Fibroblast of lung (primary cell): Measurements from ENCODE around the gene AKT1S1.

Experiments used
- EZH2 ChIP-seq: IDR thresholded peaks from 2 replicates; pipeline ENCODE4 v1.5.1; 2012; ENCODE audit warnings: low read length, control low read depth, mild to moderate bottlenecking; ENCODE audit errors: missing control alignments
- TF ChIP-seq, protein P1 (sequence below), 2 donors: IDR thresholded peaks in 1 of 2; conservative IDR thresholded peaks in 1 of 2; 1 replicate in 1 of 2; 2 replicates in 1 of 2; pipeline ENCODE4 v1.5.1; 2011 to 2012; ENCODE audit warnings: low read length in 2 of 2, control low read depth in 1 of 2, inconsistent platforms in 1 of 2, low read depth in 1 of 2, mild to moderate bottlenecking in 1 of 2

DNA sequence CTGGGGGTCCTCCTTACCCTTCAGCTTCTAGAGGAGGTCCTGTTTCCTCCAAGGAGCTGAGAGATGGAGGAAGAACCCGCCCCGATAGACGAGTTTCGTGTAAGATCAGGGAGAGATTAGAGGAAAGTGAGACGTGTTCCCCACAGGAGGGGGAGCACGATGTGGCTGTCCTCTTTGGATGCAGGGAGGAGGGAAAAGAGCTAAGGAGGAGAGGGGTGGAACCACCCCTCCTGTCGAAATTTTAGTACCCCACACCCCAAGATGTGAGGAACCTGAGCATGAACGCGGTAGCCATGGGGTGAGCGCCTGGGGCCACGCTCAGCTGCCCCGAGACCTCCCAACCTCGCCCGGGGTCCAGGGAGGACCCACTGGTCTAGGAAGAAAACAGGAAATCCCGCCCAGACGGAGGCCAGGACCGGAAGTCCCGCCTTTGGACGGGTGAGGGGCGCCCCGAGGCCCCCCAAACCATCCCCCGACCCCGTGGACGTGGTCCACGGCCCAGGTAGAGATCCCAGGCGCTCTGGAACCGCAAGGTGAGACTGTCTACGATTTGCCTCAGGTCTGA is 1.2 kb downstream of the AKT1S1 start:
- TF ChIP-seq, protein P1, sequence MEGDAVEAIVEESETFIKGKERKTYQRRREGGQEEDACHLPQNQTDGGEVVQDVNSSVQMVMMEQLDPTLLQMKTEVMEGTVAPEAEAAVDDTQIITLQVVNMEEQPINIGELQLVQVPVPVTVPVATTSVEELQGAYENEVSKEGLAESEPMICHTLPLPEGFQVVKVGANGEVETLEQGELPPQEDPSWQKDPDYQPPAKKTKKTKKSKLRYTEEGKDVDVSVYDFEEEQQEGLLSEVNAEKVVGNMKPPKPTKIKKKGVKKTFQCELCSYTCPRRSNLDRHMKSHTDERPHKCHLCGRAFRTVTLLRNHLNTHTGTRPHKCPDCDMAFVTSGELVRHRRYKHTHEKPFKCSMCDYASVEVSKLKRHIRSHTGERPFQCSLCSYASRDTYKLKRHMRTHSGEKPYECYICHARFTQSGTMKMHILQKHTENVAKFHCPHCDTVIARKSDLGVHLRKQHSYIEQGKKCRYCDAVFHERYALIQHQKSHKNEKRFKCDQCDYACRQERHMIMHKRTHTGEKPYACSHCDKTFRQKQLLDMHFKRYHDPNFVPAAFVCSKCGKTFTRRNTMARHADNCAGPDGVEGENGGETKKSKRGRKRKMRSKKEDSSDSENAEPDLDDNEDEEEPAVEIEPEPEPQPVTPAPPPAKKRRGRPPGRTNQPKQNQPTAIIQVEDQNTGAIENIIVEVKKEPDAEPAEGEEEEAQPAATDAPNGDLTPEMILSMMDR (conservative IDR thresholded peaks at IDR 0.05 in 1 of 2, IDR thresholded peaks at IDR 0.05 in 1 of 2; ENCODE audit: low read depth in 1 of 2, low read length in 2 of 2), result no peak
- no peak for TF ChIP-seq EZH2
